Type B pancreatic cell (in vitro differentiated cells): ENCODE data around the gene NPAS3. TPM values are rescaled to one million over a fixed set of nuclear protein-coding genes. Genes with fewer than 3 reads are reported as not detected.

Experiments used
- DNase-seq: peaks from one replicate; pipeline ENCODE4 v3.0.0; 2021; ENCODE audit warnings: mixed read lengths; ENCODE audit not compliant: unreplicated experiment; ENCODE audit errors: extremely low spot score
- H3K27ac Mint-ChIP-seq: 2 replicates; pipeline ENCODE4 v1.8.0; 2021; ENCODE audit warnings: mild to moderate bottlenecking, mixed read lengths
- H3K27me3 Mint-ChIP-seq: 2 replicates; pipeline ENCODE4 v1.8.0; 2021; ENCODE audit warnings: mixed read lengths
- H3K36me3 Mint-ChIP-seq: 2 replicates; pipeline ENCODE4 v1.8.0; 2021; ENCODE audit warnings: mixed read lengths
- H3K4me1 Mint-ChIP-seq: one replicate; pipeline ENCODE4 v1.8.0; 2021; ENCODE audit warnings: mixed read lengths; ENCODE audit not compliant: unreplicated experiment
- H3K4me3 Mint-ChIP-seq: 2 replicates; pipeline ENCODE4 v1.8.0; 2021; ENCODE audit warnings: mild to moderate bottlenecking, mixed read lengths
- H3K9me3 Mint-ChIP-seq: 2 replicates; pipeline ENCODE4 v1.8.0; 2021; ENCODE audit warnings: mixed read lengths
- total RNA-seq: library from RNA; stranded (reverse); gene quantifications from 2 replicates; pipeline ENCODE4 v1.2.1, GENCODE V29; 2021; ENCODE audit warnings: low replicate concordance
- TF ChIP-seq, protein P1 (sequence below): fragments of 200-600 bp; sonication (generic); conservative IDR thresholded peaks from 2 replicates; pipeline ENCODE4 v1.5.0; 2021; ENCODE audit warnings: antibody characterized with exemption, mild to moderate bottlenecking

Gene NPAS3
- total RNA-seq, 1 donor from 2014 or later: 8.7 TPM

DNA sequence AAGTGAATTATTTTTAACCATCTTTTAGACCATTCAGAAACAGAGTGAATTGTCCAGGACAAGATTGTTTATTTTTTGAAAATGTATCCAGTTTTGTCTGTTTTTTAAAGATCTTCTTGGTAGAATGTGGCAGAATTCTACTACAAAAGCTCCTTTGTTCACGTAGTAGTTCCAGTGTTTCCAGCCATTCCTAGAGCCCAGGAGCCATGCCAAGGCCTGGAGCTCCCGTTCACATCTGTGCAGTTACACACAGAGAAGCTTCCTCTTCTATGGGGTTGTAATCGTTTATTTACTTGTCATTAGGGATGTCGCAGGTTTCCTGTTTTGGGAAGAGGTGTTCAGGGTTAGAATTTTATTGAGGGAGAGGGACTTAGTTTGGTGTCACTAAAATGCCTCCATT is 409.8 kb downstream of the NPAS3 start:
- no peak overlapping the region for H3K27ac Mint-ChIP-seq
- H3K9me3 Mint-ChIP-seq: no peaks in the 10 kb centered on the region
- peaks cover 14% of the 10 kb centered on the region for H3K4me1 Mint-ChIP-seq
- no peak for DNase-seq
- H3K27me3 Mint-ChIP-seq: peaks cover 3% of the 10 kb centered on the region
- H3K36me3 Mint-ChIP-seq: no peaks in the 10 kb centered on the region
- H3K4me3 Mint-ChIP-seq: no peak overlapping the region
- TF ChIP-seq, protein P1, sequence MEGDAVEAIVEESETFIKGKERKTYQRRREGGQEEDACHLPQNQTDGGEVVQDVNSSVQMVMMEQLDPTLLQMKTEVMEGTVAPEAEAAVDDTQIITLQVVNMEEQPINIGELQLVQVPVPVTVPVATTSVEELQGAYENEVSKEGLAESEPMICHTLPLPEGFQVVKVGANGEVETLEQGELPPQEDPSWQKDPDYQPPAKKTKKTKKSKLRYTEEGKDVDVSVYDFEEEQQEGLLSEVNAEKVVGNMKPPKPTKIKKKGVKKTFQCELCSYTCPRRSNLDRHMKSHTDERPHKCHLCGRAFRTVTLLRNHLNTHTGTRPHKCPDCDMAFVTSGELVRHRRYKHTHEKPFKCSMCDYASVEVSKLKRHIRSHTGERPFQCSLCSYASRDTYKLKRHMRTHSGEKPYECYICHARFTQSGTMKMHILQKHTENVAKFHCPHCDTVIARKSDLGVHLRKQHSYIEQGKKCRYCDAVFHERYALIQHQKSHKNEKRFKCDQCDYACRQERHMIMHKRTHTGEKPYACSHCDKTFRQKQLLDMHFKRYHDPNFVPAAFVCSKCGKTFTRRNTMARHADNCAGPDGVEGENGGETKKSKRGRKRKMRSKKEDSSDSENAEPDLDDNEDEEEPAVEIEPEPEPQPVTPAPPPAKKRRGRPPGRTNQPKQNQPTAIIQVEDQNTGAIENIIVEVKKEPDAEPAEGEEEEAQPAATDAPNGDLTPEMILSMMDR: no peak

DNA sequence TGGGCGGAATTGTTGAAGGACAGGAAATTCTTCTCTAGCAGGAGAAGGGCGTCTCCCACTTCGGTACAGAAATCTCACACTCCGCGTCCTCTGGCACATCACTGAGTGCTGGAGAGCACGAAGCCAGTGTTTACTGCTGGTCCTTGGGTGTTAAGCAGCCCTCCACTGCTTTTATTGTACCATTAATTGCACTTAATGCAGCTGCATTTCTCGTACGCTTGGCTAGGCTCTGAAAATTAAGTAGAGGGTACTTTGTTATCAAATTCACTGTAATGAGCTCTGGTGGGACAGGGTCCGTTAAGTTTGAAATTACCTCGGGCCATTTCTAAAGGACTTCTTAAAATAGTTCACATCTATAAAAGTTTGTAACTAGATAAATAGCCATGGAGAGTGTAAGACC is 411.2 kb downstream of the NPAS3 start:
- Mint-ChIP-seq H3K9me3 (no peaks in the 10 kb centered on the region), H3K4me3 (no peak overlapping the region), H3K36me3 (no peaks in the 10 kb centered on the region), H3K27ac (no peak overlapping the region), H3K4me1 (peaks cover 14% of the 10 kb centered on the region), H3K27me3 (peaks cover 3% of the 10 kb centered on the region)
- TF ChIP-seq, protein P1: no peak
- DNase-seq: no peak

DNA sequence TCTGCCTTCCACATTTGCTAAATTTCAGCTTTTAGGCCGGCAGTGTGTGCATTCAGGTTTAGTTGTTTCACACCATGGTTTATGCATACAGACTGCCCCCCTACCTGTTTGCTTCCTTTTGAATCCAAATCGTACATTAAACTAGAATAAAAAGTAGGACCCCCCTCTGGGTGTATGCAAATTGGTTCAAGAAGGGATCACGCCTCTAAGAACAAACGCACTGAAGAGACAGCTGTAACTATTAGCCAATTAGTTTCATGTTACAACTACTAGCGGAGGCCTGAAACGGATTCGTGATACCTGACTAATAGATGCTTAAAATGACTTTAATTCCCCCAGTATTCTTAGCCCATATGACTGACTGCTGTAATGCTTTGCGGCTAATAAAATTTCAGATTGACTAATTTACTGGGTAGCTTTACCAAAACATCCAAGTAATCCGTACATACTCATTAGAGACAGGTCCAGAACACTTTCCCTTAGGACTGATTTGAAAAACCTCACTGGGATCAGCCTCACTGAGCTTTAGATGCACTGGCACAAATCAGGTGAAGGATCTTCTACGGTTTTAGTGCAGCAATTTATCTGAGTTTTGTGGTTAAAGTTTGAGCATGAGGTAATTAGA is 411.8 kb downstream of the NPAS3 start:
- Mint-ChIP-seq H3K27me3 (peaks cover 3% of the 10 kb centered on the region), H3K27ac (no peak overlapping the region), H3K9me3 (no peaks in the 10 kb centered on the region), H3K4me3 (no peak overlapping the region), H3K36me3 (no peaks in the 10 kb centered on the region), H3K4me1 (peaks cover 14% of the 10 kb centered on the region)
- no peak for DNase-seq
- TF ChIP-seq, protein P1: no peak

DNA sequence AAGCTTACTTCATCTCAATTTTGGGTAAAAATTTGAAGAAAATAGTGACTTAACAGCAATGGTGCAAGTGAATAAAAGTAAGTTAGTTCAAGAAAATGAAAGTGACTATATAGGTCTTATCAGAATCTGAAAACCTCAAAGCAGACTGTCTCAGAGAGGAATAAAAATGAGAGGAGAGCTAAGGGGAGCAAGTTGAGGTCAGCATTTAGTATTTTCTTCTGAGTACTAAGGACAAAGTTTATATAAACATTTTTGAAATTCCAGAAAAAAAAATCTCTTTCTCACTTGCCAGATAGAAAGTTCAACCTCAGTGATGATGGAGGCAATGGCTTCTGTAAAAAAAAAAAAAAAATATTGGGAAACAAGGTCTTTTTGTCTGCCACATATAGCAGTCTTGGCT is 414.1 kb downstream of the NPAS3 start:
- Mint-ChIP-seq H3K9me3 (no peaks in the 10 kb centered on the region), H3K4me3 (no peak overlapping the region), H3K4me1 (peaks cover 14% of the 10 kb centered on the region), H3K36me3 (no peaks in the 10 kb centered on the region), H3K27ac (no peak overlapping the region), H3K27me3 (peaks cover 3% of the 10 kb centered on the region)
- TF ChIP-seq, protein P1: no peak
- no peak for DNase-seq

DNA sequence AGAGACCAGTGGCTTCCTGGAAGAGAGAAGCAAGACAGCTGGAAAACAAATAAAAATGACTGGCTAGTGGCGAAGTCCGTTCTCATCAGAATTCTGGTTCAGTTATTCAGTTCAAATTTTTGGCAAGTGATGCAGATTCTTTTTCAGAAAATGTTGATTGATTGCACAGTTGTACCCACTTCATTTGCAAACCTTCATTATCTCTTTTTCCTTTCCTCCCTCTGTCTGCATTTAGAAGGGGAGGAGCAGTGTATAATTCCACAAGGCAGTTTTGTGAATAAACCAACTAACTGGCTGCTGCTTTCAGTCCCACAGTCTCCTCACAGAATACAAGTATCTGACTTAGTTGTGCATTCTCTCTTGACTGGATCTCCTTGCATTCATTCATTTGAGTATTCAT is 417.5 kb downstream of the NPAS3 start:
- Mint-ChIP-seq H3K36me3 (no peaks in the 10 kb centered on the region), H3K4me3 (no peak overlapping the region)
- TF ChIP-seq, protein P1: no peak

More for the DNA sequence above, 417.5 kb downstream of the NPAS3 start:
- Mint-ChIP-seq H3K9me3 (no peaks in the 10 kb centered on the region), H3K4me1 (peaks cover 11% of the 10 kb centered on the region), H3K27me3 (no peaks in the 10 kb centered on the region), H3K27ac (no peak overlapping the region)
- no peak for DNase-seq
